ENCODE measurements around the gene ZCCHC4.

- TF ChIP-seq CTCF (IDR thresholded peaks at IDR 0.05) (no peak), POLR2A (IDR thresholded peaks at IDR 0.05) (no peak)
These were observed 40.7 kb upstream of the ZCCHC4 start for GRCh38 chr4:25271866-25272265.
